GM19023 (cell line): Measurements from ENCODE around the gene TTC28.
"Not testable (repeated sequence)": the region's sequence is repeated elsewhere in the genome, so short reads cannot be mapped to it uniquely, and the experiment has no call there.

Source experiments
- ATAC-seq: cut with Tn5 transposase; IDR thresholded peaks from one replicate; pipeline ENCODE4 v1.9.1; 2021; ENCODE audit warnings: mild to moderate bottlenecking, moderate library complexity; ENCODE audit not compliant: unreplicated experiment

The TTC28 gene

GRCh38 chr22:28678778-28679610 lies 646 bp downstream of the TTC28 start:
- ATAC-seq, result not testable (repeated sequence)

GRCh38 chr22:28678170-28678569 lies 1.5 kb downstream of the TTC28 start:
- ATAC-seq, result not testable (repeated sequence)

GRCh38 chr22:28674121-28674563 lies 5.5 kb downstream of the TTC28 start:
- no peak for ATAC-seq

- ATAC-seq, result no peak
Measured at GRCh38 chr22:28670756-28671155, 8.9 kb downstream of the TTC28 start.

- ATAC-seq, result no peak
Measured at GRCh38 chr22:28670161-28670560, 9.5 kb downstream of the TTC28 start.

- ATAC-seq, result no peak
Measured at GRCh38 chr22:28669387-28669786, 10.3 kb downstream of the TTC28 start.

GRCh38 chr22:28663569-28663942 lies 16.1 kb downstream of the TTC28 start:
- ATAC-seq, result not testable (repeated sequence)

GRCh38 chr22:28658448-28658847 lies 21.2 kb downstream of the TTC28 start:
- no peak for ATAC-seq

GRCh38 chr22:28656181-28656580 lies 23.5 kb downstream of the TTC28 start:
- no peak for ATAC-seq

GRCh38 chr22:28650463-28650862 lies 29.2 kb downstream of the TTC28 start:
- ATAC-seq, result no peak

GRCh38 chr22:28648792-28649191 lies 30.8 kb downstream of the TTC28 start:
- ATAC-seq, result no peak

- ATAC-seq, result no peak
Measured at GRCh38 chr22:28647216-28647615, 32.4 kb downstream of the TTC28 start.

- ATAC-seq, result no peak
Measured at GRCh38 chr22:28639321-28639720, 40.3 kb downstream of the TTC28 start.

- no peak for ATAC-seq
Measured at GRCh38 chr22:28637225-28637624, 42.4 kb downstream of the TTC28 start.

- ATAC-seq, result no peak
Measured at GRCh38 chr22:28630177-28630574, 49.5 kb downstream of the TTC28 start.

- ATAC-seq, result no peak
Measured at GRCh38 chr22:28629420-28630176, 50.0 kb downstream of the TTC28 start.

- ATAC-seq, result no peak
Measured at GRCh38 chr22:28628766-28629165, 50.9 kb downstream of the TTC28 start.

GRCh38 chr22:28627791-28628190 lies 51.8 kb downstream of the TTC28 start:
- ATAC-seq, result no peak

GRCh38 chr22:28620244-28620922 lies 59.3 kb downstream of the TTC28 start:
- no peak for ATAC-seq

- no peak for ATAC-seq
Measured at GRCh38 chr22:28619236-28619635, 60.4 kb downstream of the TTC28 start.

- ATAC-seq, result not testable (repeated sequence)
Measured at GRCh38 chr22:28615423-28615822, 64.2 kb downstream of the TTC28 start.
